OCI-LY3 (cell line): Measurements from ENCODE around the gene SOX4.

Source experiments
- EZH2phosphoT487 ChIP-seq: fragments of 200-600 bp; shearing (Covaris generic); IDR thresholded peaks from 2 replicates; pipeline ENCODE4 v1.6.1; 2018; ENCODE audit warnings: antibody characterized with exemption, mixed run types, low read depth
- TF ChIP-seq, protein P1 (sequence below): fragments of 200-600, 300-600 bp; sonication (generic); IDR thresholded peaks from 2 replicates; pipeline ENCODE4 v1.5.1; 2014; ENCODE audit warnings: antibody characterized with exemption, low read length, low read depth

- TF ChIP-seq, protein P1, sequence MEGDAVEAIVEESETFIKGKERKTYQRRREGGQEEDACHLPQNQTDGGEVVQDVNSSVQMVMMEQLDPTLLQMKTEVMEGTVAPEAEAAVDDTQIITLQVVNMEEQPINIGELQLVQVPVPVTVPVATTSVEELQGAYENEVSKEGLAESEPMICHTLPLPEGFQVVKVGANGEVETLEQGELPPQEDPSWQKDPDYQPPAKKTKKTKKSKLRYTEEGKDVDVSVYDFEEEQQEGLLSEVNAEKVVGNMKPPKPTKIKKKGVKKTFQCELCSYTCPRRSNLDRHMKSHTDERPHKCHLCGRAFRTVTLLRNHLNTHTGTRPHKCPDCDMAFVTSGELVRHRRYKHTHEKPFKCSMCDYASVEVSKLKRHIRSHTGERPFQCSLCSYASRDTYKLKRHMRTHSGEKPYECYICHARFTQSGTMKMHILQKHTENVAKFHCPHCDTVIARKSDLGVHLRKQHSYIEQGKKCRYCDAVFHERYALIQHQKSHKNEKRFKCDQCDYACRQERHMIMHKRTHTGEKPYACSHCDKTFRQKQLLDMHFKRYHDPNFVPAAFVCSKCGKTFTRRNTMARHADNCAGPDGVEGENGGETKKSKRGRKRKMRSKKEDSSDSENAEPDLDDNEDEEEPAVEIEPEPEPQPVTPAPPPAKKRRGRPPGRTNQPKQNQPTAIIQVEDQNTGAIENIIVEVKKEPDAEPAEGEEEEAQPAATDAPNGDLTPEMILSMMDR, result 0 out of 2 replicates have a peak, but pooled peaks have one; percentile 10
- TF ChIP-seq EZH2phosphoT487, result no peak
These were observed 16.4 kb downstream of the SOX4 start for GRCh38 chr6:21609881-21610329.
